Astrocyte of the spinal cord (primary cell): ENCODE results near the gene TET2.

Experiments
- DNase-seq: peaks from one replicate; pipeline ENCODE4 v3.0.0; 2011; ENCODE audit warnings: low read depth, low spot score
- H3K4me3 ChIP-seq: 2 replicates; pipeline ENCODE4 v1.5.1; 2011; ENCODE audit warnings: low read depth, mild to moderate bottlenecking, low read length, moderate library complexity
- CTCF ChIP-seq: IDR thresholded peaks from 2 replicates; pipeline ENCODE4 v1.5.1; 2012; ENCODE audit warnings: low read depth, mild to moderate bottlenecking, low read length, inconsistent platforms
- in situ Hi-C: cut with HindIII; loops from 2 replicates; pipeline ENCODE4 v1.10.0; 2017; ENCODE audit warnings: low sequenced_read_pairs

The TET2 gene

GRCh38 chr4:105113800-105114199 lies 32.9 kb upstream of the TET2 start:
- no peak overlapping the region for H3K4me3 ChIP-seq
- in situ Hi-C loops: no loop called here
- TF ChIP-seq CTCF: no peak
- DNase-seq: peak; percentile 25

DNA sequence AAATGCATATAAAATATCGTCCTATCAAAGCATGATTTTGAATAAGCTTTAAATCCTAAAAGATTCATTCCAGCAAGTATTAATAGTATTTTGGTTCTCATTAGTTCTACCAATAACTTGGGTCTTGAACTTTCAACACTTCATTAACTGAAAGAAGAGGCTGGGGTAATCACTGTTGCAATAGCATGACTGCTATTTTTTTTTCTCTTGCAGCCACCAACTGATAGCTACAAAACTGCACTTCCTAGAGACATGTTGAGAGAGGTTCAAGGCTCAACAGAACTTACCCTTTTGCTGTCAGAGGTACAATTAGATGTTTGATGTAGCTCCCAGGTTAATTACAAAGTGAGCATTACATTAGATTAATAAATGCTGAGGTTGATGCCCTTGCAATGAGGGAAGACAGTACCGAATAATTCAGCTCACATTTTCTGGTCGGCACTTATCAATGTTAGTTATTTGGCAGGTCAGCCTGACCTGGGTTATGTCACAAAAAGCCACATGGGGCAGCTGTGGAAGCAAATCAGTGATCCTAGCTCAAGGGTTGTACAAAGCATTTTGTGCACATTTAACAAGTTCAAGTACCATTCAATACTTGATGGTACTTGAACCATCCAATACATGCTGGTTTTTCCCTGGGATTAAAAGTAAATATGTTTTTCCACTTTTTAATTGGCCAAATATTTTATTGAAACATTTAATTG lies 29.9 kb upstream of the TET2 start:
- DNase-seq: no peak
- no peak overlapping the region for H3K4me3 ChIP-seq
- TF ChIP-seq CTCF: no peak
- in situ Hi-C loops: no loop called here

DNA sequence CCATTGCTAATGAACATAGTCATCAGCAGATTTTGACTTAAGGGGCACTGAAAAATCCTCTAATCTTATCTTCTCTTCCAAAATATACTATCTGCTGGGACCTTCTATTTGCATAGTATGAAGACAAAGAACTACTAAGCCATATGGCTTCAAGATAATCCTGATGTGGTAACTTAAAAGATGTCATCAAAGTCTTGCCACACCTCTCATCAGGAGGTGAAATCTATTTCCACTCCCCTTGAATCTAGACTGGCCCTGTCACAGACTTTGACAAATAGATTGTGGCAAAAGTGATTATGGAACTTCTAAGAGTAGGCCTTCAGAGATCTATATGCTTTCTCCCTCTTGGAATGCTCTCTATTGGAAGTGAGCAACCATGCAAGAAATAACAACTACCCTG lies 27.3 kb upstream of the TET2 start:
- no peak for DNase-seq
- in situ Hi-C loops: no loop called here
- H3K4me3 ChIP-seq: no peak overlapping the region
- TF ChIP-seq CTCF: no peak

- TF ChIP-seq CTCF: no peak
- no peak for DNase-seq
- H3K4me3 ChIP-seq: no peak overlapping the region
- in situ Hi-C loops: no loop called here
These were observed 26.1 kb upstream of the TET2 start for GRCh38 chr4:105120626-105121025.

DNA sequence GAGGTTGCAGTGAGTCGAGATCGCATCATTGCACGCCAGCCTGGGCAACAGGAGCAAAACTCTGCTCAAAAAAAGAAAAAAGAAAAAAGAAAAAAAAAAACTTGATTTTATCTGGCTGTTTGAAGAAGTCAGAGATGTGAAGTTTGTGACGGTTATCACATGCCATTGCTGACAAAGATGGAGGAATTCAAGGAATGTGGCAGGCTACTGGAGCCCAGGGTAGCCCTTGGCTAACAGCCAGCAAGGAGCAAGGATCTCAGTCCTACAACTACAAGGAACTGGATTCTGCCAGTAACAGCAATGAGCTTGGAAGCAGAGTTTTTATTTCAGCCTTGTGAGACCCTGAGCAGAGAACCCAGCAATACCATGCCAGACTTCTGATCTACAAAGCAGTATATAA lies 24.3 kb upstream of the TET2 start:
- TF ChIP-seq CTCF: no peak
- DNase-seq: no peak
- H3K4me3 ChIP-seq: no peak overlapping the region
- in situ Hi-C loops: no loop called here

GRCh38 chr4:105126311-105127169 lies 20.1 kb upstream of the TET2 start:
- in situ Hi-C loops: no loop called here
- TF ChIP-seq CTCF: no peak
- no peak overlapping the region for H3K4me3 ChIP-seq
- DNase-seq: peak; percentile 58
